ENCODE measurements around the gene CLEC2B. TPM values are rescaled to one million over a fixed set of nuclear protein-coding genes. Genes with fewer than 3 reads are reported as not detected.
"Not testable (repeated sequence)": the region's sequence is repeated elsewhere in the genome, so short reads cannot be mapped to it uniquely, and the experiment has no call there.

The CLEC2B gene
- total RNA-seq, 2 experiments from 2014 or later, result 83.9 to 89.7 TPM

GRCh38 chr12:9888665-9889273, 19.6 kb upstream of the CLEC2B start:
- peak overlapping the region; percentile 2 for H3K4me3 Mint-ChIP-seq

GRCh38 chr12:9883175-9883574, 14.0 kb upstream of the CLEC2B start:
- no peak for ATAC-seq (ENCODE audit: low read depth)
- no peaks in the 10 kb centered on the region for H3K27me3 Mint-ChIP-seq
- no peak overlapping the region for H3K27ac Mint-ChIP-seq
- H3K36me3 Mint-ChIP-seq, result peaks cover 16% of the 10 kb centered on the region
- POLR2A ChIA-PET, result no interaction called here
- H3K4me3 Mint-ChIP-seq, result no peak overlapping the region
- H3K9me3 Mint-ChIP-seq, result peaks cover 5% of the 10 kb centered on the region
- no peak for DNase-seq
- H3K4me1 Mint-ChIP-seq, result peaks cover 21% of the 10 kb centered on the region

More at GRCh38 chr12:9888665-9889273, 19.6 kb upstream of the CLEC2B start:
- Mint-ChIP-seq H3K36me3 (peaks cover 14% of the 10 kb centered on the region), H3K4me1 (peaks cover 16% of the 10 kb centered on the region), H3K27me3 (no peaks in the 10 kb centered on the region), H3K27ac (no peak overlapping the region), H3K9me3 (peaks cover 8% of the 10 kb centered on the region)
- ATAC-seq (ENCODE audit: low read depth), result no peak
- DNase-seq, result no peak
- POLR2A ChIA-PET, result interaction anchor here (1.0 kb wide), 1 partner anchor 17 kb away, joined by 6 read pairs; no protein-coding TSS in a partner anchor

GRCh38 chr12:9881988-9882387, 12.8 kb upstream of the CLEC2B start:
- Mint-ChIP-seq H3K4me1 (peaks cover 19% of the 10 kb centered on the region), H3K4me3 (no peak overlapping the region), H3K27ac (no peak overlapping the region), H3K27me3 (no peaks in the 10 kb centered on the region), H3K9me3 (peaks cover 5% of the 10 kb centered on the region), H3K36me3 (peaks cover 16% of the 10 kb centered on the region)
- POLR2A ChIA-PET, result no interaction called here
- DNase-seq (no peak), ATAC-seq (ENCODE audit: low read depth) (no peak)

- peak within 1 kb of the TSS; percentile 64 for H3K27ac Mint-ChIP-seq
- peaks cover 2% of the 10 kb centered on the region for H3K9me3 Mint-ChIP-seq
- peaks cover 12% of the 10 kb centered on the region for H3K36me3 Mint-ChIP-seq
- peaks cover 17% of the 10 kb centered on the region for H3K4me1 Mint-ChIP-seq
- POLR2A ChIA-PET, result no interaction called here
- ATAC-seq (ENCODE audit: low read depth), result peak; percentile 73
- H3K27me3 Mint-ChIP-seq, result no peaks in the 10 kb centered on the region
- DNase-seq, result no peak
- H3K4me3 Mint-ChIP-seq, result peak within 1 kb of the TSS; percentile 68
Observed at GRCh38 chr12:9881246-9881645, 12.1 kb upstream of the CLEC2B start, which contains the start of gene KLRF2. Gene KLRF2, plus strand, starts transcription at chr12:9881489. Its CDS starts 107 bp downstream, at chr12:9881596.

- POLR2A ChIA-PET, result interaction anchor here (0.7 kb wide), 1 partner anchor 10 kb away, joined by 3 read pairs; no protein-coding TSS in a partner anchor
- ATAC-seq (ENCODE audit: low read depth) (no peak), DNase-seq (no peak)
- peaks cover 17% of the 10 kb centered on the region for H3K4me1 Mint-ChIP-seq
- peaks cover 11% of the 10 kb centered on the region for H3K36me3 Mint-ChIP-seq
- peaks cover 3% of the 10 kb centered on the region for H3K9me3 Mint-ChIP-seq
- no peak overlapping the region for H3K27ac Mint-ChIP-seq
- peak overlapping the region; percentile 1 for H3K4me3 Mint-ChIP-seq
- no peaks in the 10 kb centered on the region for H3K27me3 Mint-ChIP-seq
Observed at GRCh38 chr12:9880532-9881078, 11.5 kb upstream of the CLEC2B start.

GRCh38 chr12:9876120-9876519, 7.0 kb upstream of the CLEC2B start:
- peaks cover 13% of the 10 kb centered on the region for H3K36me3 Mint-ChIP-seq

GRCh38 chr12:9872742-9873141, 3.6 kb upstream of the CLEC2B start:
- POLR2A ChIA-PET, result interaction anchor here (1.1 to 2.5 kb wide), 3 partner anchors 34 to 58 kb away, joined by 3 to 7 read pairs (median 3); no protein-coding TSS in a partner anchor
- no peak for ATAC-seq (ENCODE audit: low read depth)

More at GRCh38 chr12:9876120-9876519, 7.0 kb upstream of the CLEC2B start:
- POLR2A ChIA-PET; H3K27me3 Mint-ChIP-seq; ATAC-seq (ENCODE audit: low read depth); H3K4me3 Mint-ChIP-seq; H3K9me3 Mint-ChIP-seq; DNase-seq; H3K27ac Mint-ChIP-seq: not testable (repeated sequence)
- H3K4me1 Mint-ChIP-seq, result peaks cover 14% of the 10 kb centered on the region

GRCh38 chr12:9872162-9872561, 3.0 kb upstream of the CLEC2B start:
- Mint-ChIP-seq H3K9me3 (peaks cover 8% of the 10 kb centered on the region), H3K27me3 (no peaks in the 10 kb centered on the region), H3K27ac (no peak overlapping the region), H3K36me3 (peaks cover 14% of the 10 kb centered on the region), H3K4me1 (peaks cover 12% of the 10 kb centered on the region), H3K4me3 (no peak overlapping the region)
- ATAC-seq (ENCODE audit: low read depth) (no peak), DNase-seq (no peak)
- POLR2A ChIA-PET, result interaction anchor here (0.8 to 2.5 kb wide), 4 partner anchors 16 to 58 kb away, joined by 3 to 7 read pairs (median 4); no protein-coding TSS in a partner anchor

More at GRCh38 chr12:9872742-9873141, 3.6 kb upstream of the CLEC2B start:
- Mint-ChIP-seq H3K4me3 (no peak overlapping the region), H3K9me3 (peaks cover 8% of the 10 kb centered on the region), H3K27ac (no peak overlapping the region), H3K4me1 (peaks cover 12% of the 10 kb centered on the region), H3K27me3 (no peaks in the 10 kb centered on the region), H3K36me3 (peaks cover 11% of the 10 kb centered on the region)
- no peak for DNase-seq

GRCh38 chr12:9870286-9870866, 1.2 kb upstream of the CLEC2B start:
- POLR2A ChIA-PET, result interaction anchor here (0.6 to 1.5 kb wide), 6 partner anchors 10 to 197 kb away, joined by 3 to 11 read pairs (median 4); no protein-coding TSS in a partner anchor
- Mint-ChIP-seq H3K36me3 (peaks cover 21% of the 10 kb centered on the region), H3K4me1 (peaks cover 14% of the 10 kb centered on the region), H3K27me3 (no peaks in the 10 kb centered on the region), H3K9me3 (peaks cover 4% of the 10 kb centered on the region), H3K27ac (peak overlapping the region; percentile 92), H3K4me3 (peak overlapping the region; percentile 85)
- DNase-seq (no peak), ATAC-seq (ENCODE audit: low read depth) (no peak)

GRCh38 chr12:9868951-9869306, 225 bp downstream of the CLEC2B start:
- ATAC-seq (ENCODE audit: low read depth) (no peak), DNase-seq (no peak)
- POLR2A ChIA-PET, result interaction anchor here (0.7 to 7.2 kb wide), 21 partner anchors 18 to 690 kb away, joined by 3 to 209 read pairs (median 3); partner anchors contain the start of genes CD69 and CLEC2D
- peaks cover 28% of the 10 kb centered on the region for H3K36me3 Mint-ChIP-seq
- peaks cover 23% of the 10 kb centered on the region for H3K4me1 Mint-ChIP-seq
- H3K4me3 Mint-ChIP-seq, result peak overlapping the region; percentile 85
- peak overlapping the region; percentile 92 for H3K27ac Mint-ChIP-seq
- peaks cover 4% of the 10 kb centered on the region for H3K9me3 Mint-ChIP-seq
- H3K27me3 Mint-ChIP-seq, result no peaks in the 10 kb centered on the region

- Mint-ChIP-seq H3K36me3 (peaks cover 34% of the 10 kb centered on the region), H3K27me3 (no peaks in the 10 kb centered on the region), H3K27ac (peak overlapping the region; percentile 92), H3K4me1 (peaks cover 28% of the 10 kb centered on the region), H3K4me3 (peak overlapping the region; percentile 85), H3K9me3 (peaks cover 9% of the 10 kb centered on the region)
- POLR2A ChIA-PET, result interaction anchor here (0.8 to 7.2 kb wide), 15 partner anchors 19 to 686 kb away, joined by 3 to 209 read pairs (median 8); partner anchors contain the start of gene CD69
- no peak for DNase-seq
- ATAC-seq (ENCODE audit: low read depth), result no peak
Observed at GRCh38 chr12:9868311-9868801, 798 bp downstream of the CLEC2B start.

GRCh38 chr12:9867531-9867930, 1.6 kb downstream of the CLEC2B start:
- Mint-ChIP-seq H3K9me3 (peaks cover 17% of the 10 kb centered on the region), H3K36me3 (peaks cover 39% of the 10 kb centered on the region), H3K27ac (peak overlapping the region; percentile 91), H3K4me3 (peak overlapping the region; percentile 88), H3K4me1 (peaks cover 35% of the 10 kb centered on the region), H3K27me3 (no peaks in the 10 kb centered on the region)
- DNase-seq, result no peak
- POLR2A ChIA-PET, result interaction anchor here (0.7 to 7.2 kb wide), 14 partner anchors 35 to 687 kb away, joined by 3 to 209 read pairs (median 8); partner anchors contain the start of genes CD69 and CLEC2D
- no peak for ATAC-seq (ENCODE audit: low read depth)

GRCh38 chr12:9866860-9867269, 2.3 kb downstream of the CLEC2B start:
- peak; percentile 4 for ATAC-seq (ENCODE audit: low read depth)
- H3K9me3 Mint-ChIP-seq, result peaks cover 18% of the 10 kb centered on the region

More at GRCh38 chr12:9866860-9867269, 2.3 kb downstream of the CLEC2B start:
- POLR2A ChIA-PET, result interaction anchor here (0.6 to 7.2 kb wide), 15 partner anchors 40 to 692 kb away, joined by 3 to 209 read pairs (median 6); partner anchors contain the start of genes CD69 and CLEC2D
- Mint-ChIP-seq H3K36me3 (peaks cover 43% of the 10 kb centered on the region), H3K4me3 (peak overlapping the region; percentile 88), H3K27ac (peak overlapping the region; percentile 91), H3K27me3 (no peaks in the 10 kb centered on the region), H3K4me1 (peaks cover 36% of the 10 kb centered on the region)
- DNase-seq, result no peak
